ENCODE measurements around the gene ANP32A.

ANP32A gene

DNA sequence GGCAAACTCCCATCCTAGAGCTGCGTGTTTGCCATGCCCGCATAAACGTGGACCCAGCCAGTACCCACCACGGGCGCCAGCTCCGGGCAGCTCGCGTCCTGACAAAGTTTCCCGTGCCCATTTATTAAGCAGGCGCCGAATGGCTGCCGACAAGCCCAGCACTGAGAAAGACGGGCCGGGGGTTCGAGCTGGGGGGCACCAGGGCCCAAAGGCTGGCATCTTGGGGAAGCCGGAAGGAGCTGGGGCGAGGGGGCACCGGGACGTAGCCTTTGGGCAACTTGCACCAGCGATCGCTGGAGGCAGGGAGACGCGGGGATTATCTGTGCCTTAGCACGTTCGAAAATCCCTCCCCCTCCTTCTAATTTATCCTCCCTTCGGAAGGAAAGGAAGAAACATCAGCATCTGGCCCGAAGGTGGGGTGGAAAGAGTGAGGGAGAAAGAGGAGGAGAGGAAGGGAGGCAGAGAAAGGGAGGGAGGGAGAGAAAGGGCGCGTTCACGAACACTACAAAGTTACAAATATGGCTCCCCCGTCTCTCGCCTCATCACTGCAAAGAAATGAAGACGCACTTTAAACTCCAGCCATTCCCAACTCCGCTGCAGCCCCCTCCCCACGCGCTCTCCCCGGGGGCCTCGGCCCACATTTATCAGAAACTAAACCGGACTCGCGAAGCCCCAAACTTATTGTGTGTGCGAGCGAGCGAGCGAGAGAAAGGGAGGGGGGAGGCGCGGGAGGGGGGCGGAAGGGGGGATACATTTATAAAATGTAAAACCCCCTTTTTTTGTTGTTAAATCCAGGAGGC, 1.0 kb downstream of the ANP32A start:
- no peak for DNase-seq (ENCODE audit: low read depth, low spot score)

- no peak for DNase-seq (ENCODE audit: low read depth, low spot score)
These were observed 1.8 kb downstream of the ANP32A start for GRCh38 chr15:68818769-68819494.

DNA sequence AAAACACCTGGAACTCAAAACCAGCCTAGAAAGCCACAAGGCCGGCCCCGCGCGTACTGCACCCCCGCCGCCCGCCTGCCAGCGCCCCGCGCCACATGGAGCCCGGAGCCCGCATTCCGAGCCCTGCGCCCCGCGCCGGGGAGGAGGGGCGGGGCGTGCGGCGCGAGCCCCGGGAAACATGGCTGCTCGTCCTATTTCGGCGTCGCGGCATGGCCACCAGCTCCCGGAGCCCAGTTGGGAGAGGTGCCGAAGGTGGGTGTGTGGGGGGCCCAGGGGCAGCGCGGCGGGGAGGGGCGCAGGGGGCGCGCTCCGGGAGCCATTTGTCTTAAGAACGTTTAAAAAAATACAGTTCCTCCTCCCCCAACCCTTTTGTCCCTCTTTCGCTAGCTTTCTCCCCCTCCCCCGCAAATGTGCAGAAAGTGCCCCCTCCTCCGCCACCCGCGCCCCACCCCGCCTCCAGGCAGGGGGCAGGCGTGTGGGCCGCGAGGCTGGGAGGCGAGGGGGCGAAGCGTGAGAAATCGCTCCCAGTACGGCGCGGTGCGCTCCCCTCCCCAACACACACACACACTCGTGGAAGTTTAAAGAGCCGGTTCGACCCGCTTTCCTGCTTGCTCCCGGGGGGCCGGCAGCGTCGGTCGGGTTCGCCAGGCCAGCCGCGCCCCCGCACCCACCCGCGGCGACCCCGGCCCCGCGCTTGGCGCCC, 2.5 kb downstream of the ANP32A start:
- no peak for DNase-seq (ENCODE audit: low read depth, low spot score)

- DNase-seq (ENCODE audit: low read depth, low spot score), result no peak
These were observed 3.2 kb downstream of the ANP32A start for GRCh38 chr15:68817304-68818065.

DNA sequence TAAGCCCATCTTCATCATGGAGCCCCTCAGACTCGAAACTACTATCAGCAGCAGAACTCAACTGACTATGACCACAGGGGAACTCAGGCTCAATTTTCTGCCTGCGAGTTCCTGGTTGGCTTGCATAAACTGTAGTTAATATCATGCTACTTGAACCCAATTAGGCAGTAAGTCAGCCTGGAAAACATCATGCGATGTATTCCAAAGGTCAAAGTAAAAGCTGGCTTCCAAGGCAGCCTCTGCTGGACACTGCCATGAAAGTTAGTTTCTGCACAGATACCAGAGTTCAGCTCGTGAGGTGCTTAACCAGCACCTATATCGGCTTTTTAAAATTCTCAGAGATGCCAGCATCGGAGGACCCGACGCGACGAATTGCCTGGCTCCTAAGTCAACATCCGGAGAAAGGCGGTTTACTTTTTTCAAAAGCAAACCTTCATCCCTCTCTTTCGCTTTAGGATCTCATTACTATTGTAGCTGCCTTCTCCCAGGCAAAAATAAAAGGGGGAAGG, 3.8 kb downstream of the ANP32A start:
- no peak for DNase-seq (ENCODE audit: low read depth, low spot score)

DNA sequence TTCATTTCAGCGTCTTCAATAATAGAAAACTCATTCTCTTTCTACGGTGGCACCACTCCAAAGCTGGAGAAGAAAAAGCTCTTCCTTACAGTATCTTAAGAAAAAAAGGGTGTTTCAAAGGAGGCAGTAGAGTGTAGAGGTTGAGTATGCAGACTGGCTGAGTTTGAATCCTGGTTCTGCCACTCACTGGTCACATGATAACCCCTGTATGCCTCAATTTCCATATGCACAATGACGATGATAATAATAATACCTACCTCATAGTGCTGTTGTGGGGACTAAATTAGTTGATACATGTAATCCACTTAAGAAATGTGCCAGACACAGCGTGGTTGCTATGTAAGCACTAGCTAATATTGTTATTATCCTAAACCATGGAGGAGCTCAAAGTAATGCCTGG, 4.5 kb downstream of the ANP32A start:
- no peak for DNase-seq (ENCODE audit: low read depth, low spot score)

GRCh38 chr15:68815598-68815997, 5.1 kb downstream of the ANP32A start:
- no peak for DNase-seq (ENCODE audit: low read depth, low spot score)

DNA sequence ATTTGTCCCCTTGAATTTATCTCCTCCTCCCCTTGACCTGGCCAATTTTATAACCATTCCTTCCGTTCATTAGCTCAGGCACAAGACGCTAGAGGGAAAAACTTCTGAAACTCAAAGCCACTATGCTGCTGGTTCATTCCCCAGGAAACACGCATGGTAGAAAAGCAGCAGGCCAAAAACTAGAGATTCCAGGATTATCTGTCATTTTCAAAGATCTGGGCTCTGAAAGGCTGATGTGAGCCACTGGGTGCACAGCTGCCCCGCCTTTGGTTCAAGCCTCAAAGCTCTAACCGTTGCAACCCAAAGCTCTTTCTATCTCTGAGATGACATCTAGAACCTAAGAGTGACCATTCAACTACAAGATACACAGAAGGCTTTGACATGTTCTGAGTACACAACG, 6.1 kb downstream of the ANP32A start:
- DNase-seq (ENCODE audit: low read depth, low spot score), result no peak

DNA sequence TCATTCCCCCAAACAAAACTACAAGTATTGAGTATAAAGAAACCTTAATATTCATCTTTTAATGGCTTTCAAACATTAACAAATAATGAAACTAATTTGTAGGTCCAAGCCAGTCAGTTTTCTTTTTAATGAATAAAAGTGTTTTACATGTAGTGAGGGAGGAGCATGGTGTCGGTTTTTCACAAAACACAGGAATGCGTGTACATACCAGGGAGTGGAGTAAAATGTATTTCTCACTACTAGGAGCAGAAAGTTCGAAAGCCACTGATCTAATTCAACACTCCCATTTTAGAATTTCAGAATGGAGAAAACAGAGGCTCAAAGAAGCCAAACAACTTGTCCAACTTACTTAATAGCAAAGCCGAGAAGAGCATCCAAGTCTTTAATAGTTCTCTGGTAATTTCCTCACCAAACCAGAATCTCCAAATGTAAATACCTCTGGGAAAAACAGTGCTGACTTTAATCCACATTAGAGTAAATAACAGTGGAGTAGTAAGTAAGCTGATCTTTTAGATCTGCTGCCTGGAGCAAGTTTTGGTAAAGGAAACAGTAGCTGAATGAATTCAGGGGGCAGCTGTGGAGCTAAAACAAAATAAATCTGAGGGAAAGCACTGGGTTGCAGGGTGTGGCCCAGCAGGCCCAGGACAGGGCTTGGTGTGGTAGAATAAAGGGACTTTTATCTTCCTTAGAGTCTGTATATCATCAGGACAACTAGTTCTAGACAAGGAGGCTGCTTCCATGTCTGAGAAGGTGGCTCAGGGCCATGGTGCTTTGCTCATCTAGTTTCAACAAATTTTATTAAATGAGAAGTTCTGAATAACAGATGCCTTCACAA, 7.9 kb downstream of the ANP32A start:
- no peak for DNase-seq (ENCODE audit: low read depth, low spot score)

DNA sequence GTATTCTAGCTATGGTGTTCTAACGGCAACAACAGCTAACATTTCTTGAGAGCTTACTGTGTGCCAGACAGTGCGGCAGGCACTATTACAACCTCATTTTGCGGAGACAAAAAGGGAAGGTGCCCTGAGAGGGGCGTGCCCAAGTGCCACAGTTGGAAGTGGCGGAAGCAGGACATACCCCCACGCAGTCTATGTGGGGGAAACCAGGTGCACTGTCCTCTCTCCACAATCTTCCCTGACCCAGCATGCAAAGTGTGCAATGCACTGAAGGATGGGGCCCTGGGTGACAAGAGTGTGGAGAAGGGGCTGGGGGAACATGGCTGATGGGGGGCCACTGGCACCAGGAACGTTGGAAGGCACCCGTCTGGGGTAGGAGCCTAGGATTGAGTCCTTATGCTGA, 8.6 kb downstream of the ANP32A start:
- no peak for DNase-seq (ENCODE audit: low read depth, low spot score)

GRCh38 chr15:68809517-68809916, 11.2 kb downstream of the ANP32A start:
- DNase-seq (ENCODE audit: low read depth, low spot score), result no peak

GRCh38 chr15:68808770-68809169, 11.9 kb downstream of the ANP32A start:
- no peak for DNase-seq (ENCODE audit: low read depth, low spot score)

GRCh38 chr15:68808091-68808490, 12.6 kb downstream of the ANP32A start:
- DNase-seq (ENCODE audit: low read depth, low spot score), result no peak

- DNase-seq (ENCODE audit: low read depth, low spot score), result no peak
These were observed 13.4 kb downstream of the ANP32A start for GRCh38 chr15:68807249-68807648.

GRCh38 chr15:68806220-68807060, 14.3 kb downstream of the ANP32A start:
- no peak for DNase-seq (ENCODE audit: low read depth, low spot score)

- DNase-seq (ENCODE audit: low read depth, low spot score), result no peak
These were observed 18.3 kb downstream of the ANP32A start for GRCh38 chr15:68802373-68802772.

DNA sequence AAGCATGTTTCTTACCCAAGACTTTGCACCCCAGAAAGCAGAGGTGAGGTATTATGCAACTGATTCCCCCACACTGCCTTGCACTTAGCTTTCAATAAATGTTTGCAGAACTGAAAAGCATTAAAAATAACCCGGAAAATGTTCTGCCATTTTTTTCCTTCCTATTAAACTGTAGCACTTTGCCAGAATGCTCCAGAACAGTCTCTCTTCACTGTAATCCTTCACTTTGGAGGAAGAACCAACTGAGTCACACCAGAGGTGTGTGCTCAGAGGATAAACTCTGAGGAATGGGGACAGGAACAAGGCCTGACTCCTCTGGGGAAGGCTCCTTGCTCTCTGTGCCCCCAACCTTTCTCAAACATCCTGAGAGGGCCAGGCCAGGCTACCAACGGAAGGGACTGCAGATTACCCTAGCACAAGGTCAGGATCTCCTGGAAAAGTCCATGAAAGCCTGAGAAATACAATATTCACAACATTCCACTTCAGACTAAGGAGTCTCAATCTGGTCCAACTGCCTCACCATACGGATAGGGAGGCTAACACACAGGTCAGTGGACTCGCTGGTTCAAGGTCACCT, 19.0 kb downstream of the ANP32A start:
- no peak for DNase-seq (ENCODE audit: low read depth, low spot score)

DNA sequence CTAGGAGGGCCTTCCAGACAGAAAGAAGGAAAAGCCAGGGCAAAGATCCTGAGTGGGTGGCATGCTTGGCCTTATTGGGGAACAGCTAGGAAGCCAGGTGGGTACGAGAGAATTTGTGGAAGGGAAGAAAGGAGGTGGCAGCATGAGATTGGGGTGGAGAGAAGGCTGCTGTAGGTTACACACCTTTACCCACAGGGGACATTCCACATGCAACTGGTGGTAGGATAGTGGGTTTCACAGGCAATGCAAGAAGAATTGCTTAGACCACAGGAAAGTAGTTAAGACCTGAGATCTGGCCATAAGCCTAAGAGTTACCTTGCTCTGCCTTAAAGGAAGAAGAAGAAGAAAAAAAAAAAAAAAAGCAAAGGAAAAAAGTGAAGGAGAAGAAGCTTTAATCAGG, 19.8 kb downstream of the ANP32A start:
- no peak for DNase-seq (ENCODE audit: low read depth, low spot score)

DNA sequence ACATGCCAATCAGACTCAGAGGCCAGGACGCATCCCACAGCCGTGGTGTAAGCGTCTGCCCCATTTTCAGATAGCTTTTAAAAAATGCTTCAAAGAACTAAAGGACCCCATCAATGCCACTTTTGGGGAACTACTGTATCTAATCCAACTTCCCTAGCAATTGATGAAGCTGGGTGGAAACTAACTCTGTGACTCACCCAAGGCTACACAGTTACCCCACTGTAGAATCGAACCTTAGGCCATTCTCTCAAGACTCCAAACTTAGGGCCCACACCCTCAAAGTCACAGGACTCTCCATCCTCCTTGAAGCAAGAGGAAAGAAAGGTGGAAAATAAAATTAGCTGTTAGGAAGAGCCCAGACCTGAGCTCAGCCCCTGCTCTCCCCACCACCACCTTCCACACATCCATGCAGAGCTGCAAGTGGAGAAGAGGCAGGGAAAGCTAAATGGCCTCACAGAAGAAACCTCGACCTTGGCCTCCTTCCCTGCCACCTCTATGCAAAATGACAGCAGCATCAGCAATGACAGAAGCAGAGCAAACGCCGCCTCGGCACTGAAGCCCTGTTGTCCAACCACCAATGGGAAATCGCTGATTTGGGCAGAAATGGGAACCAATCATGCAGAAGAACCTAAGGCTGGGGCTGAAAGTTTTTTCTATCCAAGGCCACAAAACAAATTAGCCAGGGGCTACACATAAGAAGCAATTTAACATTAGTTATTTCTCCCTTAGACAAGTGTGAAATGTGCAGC, 22.2 kb downstream of the ANP32A start:
- no peak for DNase-seq (ENCODE audit: low read depth, low spot score)
